GM23248 (cell line): ENCODE measurements around the gene EML5. TPM values are rescaled to one million over a fixed set of nuclear protein-coding genes. Genes with fewer than 3 reads are reported as not detected.

Experiments
- DNase-seq: peaks from one replicate; pipeline ENCODE4 v3.0.0-alpha.2; 2015
- H2AFZ ChIP-seq: fragments of 200-600 bp; sonication (generic); 2 replicates; pipeline ENCODE4 v1.6.1; 2016; ENCODE audit warnings: antibody characterized with exemption
- H3F3A ChIP-seq: fragments of 200-600 bp; sonication (generic); 2 replicates; pipeline ENCODE4 v1.6.1; 2016; ENCODE audit warnings: mild to moderate bottlenecking, antibody characterized with exemption, mixed run types; ENCODE audit not compliant: insufficient read depth
- H3K27ac ChIP-seq: fragments of 200-600 bp; sonication (generic); 2 replicates; pipeline ENCODE4 v1.5.1; 2016; ENCODE audit warnings: mild to moderate bottlenecking
- H3K27me3 ChIP-seq: fragments of 200-600 bp; sonication (generic); replicated peaks from 2 replicates; pipeline ENCODE4 v1.6.1; 2016; ENCODE audit warnings: mild to moderate bottlenecking; ENCODE audit not compliant: insufficient read depth
- H3K36me3 ChIP-seq: fragments of 200-600 bp; sonication (generic); 2 replicates; pipeline ENCODE4 v1.6.1; 2016; ENCODE audit warnings: low read depth, mild to moderate bottlenecking
- H3K4me1 ChIP-seq: fragments of 200-600 bp; sonication (generic); 2 replicates; pipeline ENCODE4 v1.6.1; 2016; ENCODE audit warnings: mild to moderate bottlenecking; ENCODE audit not compliant: insufficient read depth
- H3K4me2 ChIP-seq: fragments of 200-600 bp; sonication (generic); one replicate; pipeline ENCODE4 v1.6.1; 2016; ENCODE audit warnings: mild to moderate bottlenecking; ENCODE audit not compliant: unreplicated experiment
- H3K4me3 ChIP-seq: fragments of 200-600 bp; sonication (generic); 2 replicates; pipeline ENCODE4 v1.5.1; 2016; ENCODE audit warnings: mild to moderate bottlenecking
- H3K79me2 ChIP-seq: fragments of 200-600 bp; sonication (generic); 2 replicates; pipeline ENCODE4 v1.6.1; 2016; ENCODE audit warnings: mild to moderate bottlenecking; ENCODE audit not compliant: insufficient read depth
- H3K9ac ChIP-seq: fragments of 200-600 bp; sonication (generic); 2 replicates; pipeline ENCODE4 v1.6.1; 2016; ENCODE audit warnings: mild to moderate bottlenecking
- H3K9me2 ChIP-seq: fragments of 200-600 bp; sonication (generic); 2 replicates; pipeline ENCODE4 v1.6.1; 2016; ENCODE audit warnings: mixed run types, mild to moderate bottlenecking, moderate library complexity; ENCODE audit not compliant: insufficient read depth
- H3K9me3 ChIP-seq: fragments of 200-600 bp; sonication (generic); one replicate; pipeline ENCODE4 v1.6.1; 2017; ENCODE audit warnings: low read depth
- H4K20me1 ChIP-seq: fragments of 200-600 bp; sonication (generic); 2 replicates; pipeline ENCODE4 v1.6.0; 2016; ENCODE audit not compliant: insufficient read depth
- EZH2 ChIP-seq: fragments of 200-600 bp; sonication (generic); IDR thresholded peaks from 2 replicates; pipeline ENCODE4 v1.6.1; 2018; ENCODE audit warnings: antibody characterized with exemption, mild to moderate bottlenecking; ENCODE audit not compliant: insufficient read depth, poor library complexity, severe bottlenecking
- EZH2phosphoT487 ChIP-seq: fragments of 200-600 bp; sonication (generic); IDR thresholded peaks from 2 replicates; pipeline ENCODE4 v1.6.1; 2018; ENCODE audit warnings: antibody characterized with exemption, moderate library complexity, mild to moderate bottlenecking, low read depth; ENCODE audit not compliant: insufficient read depth
- WGBS, 2 experiments: methylation state at CpG; one replicate each; pipeline ENCODE4 v1.1.6; 2015 to 2017; ENCODE audit warnings: low lambda C conversion rate in 2 of 2, low coverage in 1 of 2; ENCODE audit errors: missing lambda C conversion rate in 2 of 2; 5-methylcytosine and 5-hydroxymethylcytosine counted together
- in situ Hi-C: fragments of 300-500 bp; cut with MboI; formaldehyde crosslinking; loops from 2 replicates; pipeline ENCODE4 v1.15.0; 2020
- polyA plus RNA-seq: library from polyadenylated mRNA; unstranded; fragments of >200 nt; fragmentation: Nextera tagmentation; extraction: Ambion mirVana; gene quantifications from 2 replicates; pipeline ENCODE4 v1.2.1, GENCODE V29; 2016
- total RNA-seq: library from RNA; depleted of rRNA; stranded (reverse); fragments of >200 nt; shearing (Covaris generic); gene quantifications from 2 replicates; pipeline ENCODE4 v1.2.3, GENCODE V29; 2014

Gene EML5
- total and polyA plus RNA-seq, 2 experiments from 2014 or later, result under 0.01 to 0.25 TPM

DNA sequence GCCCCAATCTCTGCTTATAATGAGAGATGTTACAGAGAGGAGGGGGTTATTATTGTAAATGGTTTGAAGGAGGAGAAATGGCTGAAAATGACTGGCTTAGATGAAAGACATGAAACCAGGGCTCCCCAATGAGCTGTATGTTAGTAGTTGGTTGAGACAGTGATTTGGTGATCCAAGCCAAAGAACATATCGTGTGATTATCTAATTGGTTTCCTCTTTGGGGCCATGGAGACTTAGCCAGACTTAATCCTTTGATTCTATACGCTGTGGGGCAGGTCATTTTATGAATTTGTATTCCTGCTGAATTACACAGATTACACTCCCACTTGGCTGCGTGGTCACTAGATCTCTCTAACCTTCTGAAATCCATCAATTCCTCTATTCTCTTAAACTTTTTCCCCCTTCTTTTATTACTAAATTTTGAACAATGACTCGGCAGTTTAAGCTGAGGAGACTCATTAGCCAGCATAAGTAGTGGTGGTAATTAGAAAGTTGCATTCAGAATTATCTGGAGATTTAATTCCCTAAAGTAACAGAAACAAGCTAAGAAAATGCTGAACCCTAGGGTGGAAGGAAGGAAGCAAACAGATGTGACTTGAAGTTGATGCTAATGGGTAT lies 37.0 kb upstream of the EML5 start:
- H3K79me2 ChIP-seq, result peaks cover 83% of the 10 kb centered on the region
- H2AFZ ChIP-seq, result no peak overlapping the region
- in situ Hi-C loops, result no loop called here
- H3K4me2 ChIP-seq, result no peak overlapping the region
- H3K27me3 ChIP-seq, result no peaks in the 10 kb centered on the region
- 92 to 98% methylated on average over 4 of the region's 4 CpGs for WGBS, 2 experiments
- peak overlapping the region; percentile 50; the same call in 1 of the 2 replicates for H3K27ac ChIP-seq
- no peaks in the 10 kb centered on the region for H3K9me2 ChIP-seq
- no peak for DNase-seq
- H3K9me3 ChIP-seq, result no peaks in the 10 kb centered on the region
- peaks cover 68% of the 10 kb centered on the region for H3K4me1 ChIP-seq
- peaks cover 38% of the 10 kb centered on the region for H3F3A ChIP-seq
- no peaks in the 10 kb centered on the region for H4K20me1 ChIP-seq
- TF ChIP-seq EZH2 (no peak), EZH2phosphoT487 (no peak)
- no peak overlapping the region for H3K4me3 ChIP-seq
- H3K36me3 ChIP-seq, result no peaks in the 10 kb centered on the region
- H3K9ac ChIP-seq, result no peak overlapping the region

DNA sequence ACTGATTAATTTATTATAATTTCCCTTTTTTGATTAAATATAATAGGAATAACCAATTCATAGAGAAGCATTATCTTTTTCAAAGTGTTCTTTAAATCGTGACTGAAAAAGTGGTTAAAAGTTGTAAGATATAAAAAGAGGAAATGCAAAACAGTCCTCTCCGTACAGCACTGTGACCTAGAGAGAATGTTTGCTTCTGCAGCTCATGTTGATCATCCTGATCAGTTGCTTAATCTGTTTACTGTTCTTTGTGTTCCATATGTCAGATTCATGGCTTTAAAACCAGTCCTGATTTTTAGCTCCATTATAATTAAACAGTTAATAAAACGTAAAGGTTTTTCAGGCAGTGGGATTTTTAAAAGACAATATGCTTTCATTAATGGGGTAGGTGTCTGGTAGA lies 36.4 kb upstream of the EML5 start:
- H3K4me2 ChIP-seq, result no peak overlapping the region
- WGBS, 2 experiments, result 38 to 48% methylated on average over 3 of the region's 3 CpGs

GRCh38 chr14:88825503-88825902 lies 32.8 kb upstream of the EML5 start:
- Histone ChIP-seq H3K36me3 (no peaks in the 10 kb centered on the region), H2AFZ (peak overlapping the region; percentile 99), H3K4me3 (peak overlapping the region; percentile 92), H3K27me3 (no peaks in the 10 kb centered on the region), H3F3A (peaks cover 8% of the 10 kb centered on the region; the same call in 1 of the 2 replicates), H3K79me2 (peaks cover 58% of the 10 kb centered on the region), H3K9me2 (no peaks in the 10 kb centered on the region), H3K9ac (peak overlapping the region; percentile 94), H3K27ac (peak overlapping the region; percentile 93), H3K4me2 (peak overlapping the region; percentile 92), H3K4me1 (peaks cover 29% of the 10 kb centered on the region), H4K20me1 (no peaks in the 10 kb centered on the region), H3K9me3 (no peaks in the 10 kb centered on the region)
- TF ChIP-seq EZH2 (no peak), EZH2phosphoT487 (no peak)
- in situ Hi-C loops, result no loop called here
- no peak for DNase-seq
- WGBS, 2 experiments, result 96 to 99% methylated on average over 9 of the region's 9 CpGs

More for the DNA sequence above, 36.4 kb upstream of the EML5 start:
- Histone ChIP-seq H3K27me3 (no peaks in the 10 kb centered on the region), H3K9me3 (no peaks in the 10 kb centered on the region), H3K4me3 (0 out of 2 replicates have a peak overlapping the region, but pooled peaks have one; percentile 12), H4K20me1 (no peaks in the 10 kb centered on the region), H3K36me3 (no peaks in the 10 kb centered on the region), H3K79me2 (peaks cover 82% of the 10 kb centered on the region), H3K9ac (no peak overlapping the region), H3F3A (peaks cover 32% of the 10 kb centered on the region), H3K27ac (no peak overlapping the region), H2AFZ (no peak overlapping the region), H3K4me1 (peaks cover 62% of the 10 kb centered on the region), H3K9me2 (no peaks in the 10 kb centered on the region)
- in situ Hi-C loops, result no loop called here
- TF ChIP-seq EZH2 (no peak), EZH2phosphoT487 (no peak)
- no peak for DNase-seq

DNA sequence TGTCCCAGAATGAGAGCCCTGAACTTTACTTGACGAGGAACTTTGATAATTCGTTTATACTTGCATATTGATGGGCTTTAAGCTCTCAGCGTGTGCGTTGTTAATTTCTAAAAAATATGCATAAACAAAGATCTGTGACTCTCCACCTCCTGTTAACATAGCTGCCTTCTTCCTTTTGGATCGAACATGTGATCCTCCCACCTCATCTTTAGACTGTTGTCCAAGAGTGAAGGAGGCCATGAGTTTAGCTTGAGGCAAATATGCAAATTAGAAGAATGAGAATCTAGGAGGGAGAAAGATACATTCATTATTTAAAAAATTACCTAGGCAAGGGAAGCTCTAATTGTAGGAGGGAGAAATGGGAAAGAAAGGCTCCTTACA lies 32.3 kb upstream of the EML5 start:
- H3K27me3 ChIP-seq, result no peaks in the 10 kb centered on the region
- H3K9me3 ChIP-seq, result no peaks in the 10 kb centered on the region
- no peaks in the 10 kb centered on the region for H3K9me2 ChIP-seq
- peak overlapping the region; percentile 99 for H2AFZ ChIP-seq
- no peaks in the 10 kb centered on the region for H3K36me3 ChIP-seq
- no peaks in the 10 kb centered on the region for H4K20me1 ChIP-seq
- in situ Hi-C loops, result no loop called here
- peaks cover 54% of the 10 kb centered on the region for H3K79me2 ChIP-seq
- H3K4me3 ChIP-seq, result peak overlapping the region; percentile 92
- TF ChIP-seq EZH2phosphoT487 (no peak), EZH2 (no peak)
- H3K27ac ChIP-seq, result peak overlapping the region; percentile 93
- peaks cover 3% of the 10 kb centered on the region; the same call in 1 of the 2 replicates for H3F3A ChIP-seq
- H3K9ac ChIP-seq, result peak overlapping the region; percentile 94
- H3K4me2 ChIP-seq, result peak overlapping the region; percentile 92
- H3K4me1 ChIP-seq, result peaks cover 25% of the 10 kb centered on the region
- 4% methylated on average over 5 of the region's 5 CpGs for WGBS, 2 experiments
- peak; percentile 63 for DNase-seq
